Stimulated activated CD4-positive, alpha-beta T cell treated with anti-CD3 and anti-CD28 coated beads, Interleukin-2, amount 100 ng/mL, for 24 hours (primary cell): ENCODE measurements around the gene GABBR1.

Experiments
- DNase-seq, 2 donors: peaks; one replicate each; pipeline ENCODE4 v3.0.0-alpha.2; 2020

Gene GABBR1

GRCh38 chr6:29617782-29618554 lies 15.0 kb downstream of the GABBR1 start:
- DNase-seq, result no peak

GRCh38 chr6:29611426-29611825 lies 21.6 kb downstream of the GABBR1 start:
- DNase-seq, result no peak

- no peak for DNase-seq
These were observed 22.4 kb downstream of the GABBR1 start for GRCh38 chr6:29610540-29610939.

GRCh38 chr6:29608131-29608530 lies 24.9 kb downstream of the GABBR1 start:
- no peak for DNase-seq

GRCh38 chr6:29603930-29604329 lies 29.1 kb downstream of the GABBR1 start:
- no peak for DNase-seq

DNA sequence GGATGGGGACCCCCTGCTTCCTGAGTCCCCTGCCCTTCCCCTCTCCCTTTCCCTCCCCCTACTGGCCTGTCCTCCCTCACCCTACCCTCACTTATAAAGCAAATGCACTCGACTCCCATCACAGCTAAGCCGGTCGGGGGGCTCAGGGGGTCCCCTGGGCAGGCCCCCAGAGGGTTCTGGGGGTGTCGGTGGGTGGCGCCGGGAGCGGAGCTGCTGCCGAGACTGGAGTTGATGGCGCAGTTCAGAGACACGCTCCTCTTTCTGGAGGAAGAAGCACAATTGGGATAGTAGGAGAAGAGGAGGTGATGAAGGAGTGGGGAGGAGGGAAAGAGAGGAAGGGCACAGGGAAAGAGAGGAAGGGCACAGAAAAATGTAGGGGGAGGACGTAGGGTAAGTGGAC lies 29.5 kb downstream of the GABBR1 start:
- DNase-seq, result no peak

- DNase-seq, result no peak
These were observed 30.2 kb downstream of the GABBR1 start for GRCh38 chr6:29602564-29603361.

GRCh38 chr6:29598172-29598747 lies 34.7 kb downstream of the GABBR1 start:
- no peak for DNase-seq

GRCh38 chr6:29597184-29597583 lies 35.8 kb downstream of the GABBR1 start:
- DNase-seq, result no peak

- DNase-seq, result no peak
These were observed 36.5 kb downstream of the GABBR1 start for GRCh38 chr6:29596381-29596900.

GRCh38 chr6:29593199-29593855 lies 39.7 kb downstream of the GABBR1 start:
- DNase-seq, result no peak

GRCh38 chr6:29591677-29592076 lies 41.3 kb downstream of the GABBR1 start:
- DNase-seq, result no peak

- DNase-seq, result no peak
These were observed 42.7 kb downstream of the GABBR1 start for GRCh38 chr6:29590218-29590808.

- peak; percentile 51 to 66 for DNase-seq
These were observed 43.4 kb downstream of the GABBR1 start for GRCh38 chr6:29589423-29590048.

GRCh38 chr6:29584821-29585220 lies 48.2 kb downstream of the GABBR1 start, which contains the start of gene OR2H2:
Gene OR2H2, plus strand, starts transcription at chr6:29585121. Its CDS starts 2,824 bp downstream, at chr6:29587945.
- no peak for DNase-seq

DNA sequence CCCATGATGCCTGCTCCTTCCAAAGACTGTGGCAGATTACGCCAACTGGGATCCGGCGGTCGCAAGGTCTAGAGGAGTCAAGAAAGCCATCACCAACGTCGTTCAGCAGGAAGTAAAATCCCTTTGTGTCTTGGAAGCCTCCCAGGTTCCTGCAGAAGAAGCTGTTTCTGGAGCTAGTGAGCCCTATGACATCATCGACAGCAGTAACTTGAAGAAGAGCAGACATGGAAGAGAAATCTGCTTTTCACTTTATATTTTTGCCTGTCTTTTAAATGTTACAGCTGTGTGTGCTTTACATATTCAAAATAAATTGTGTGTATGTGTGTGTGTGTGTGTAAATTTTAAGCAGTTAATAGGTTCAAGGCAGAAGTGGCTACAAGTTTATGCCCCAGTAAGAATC lies 55.4 kb downstream of the GABBR1 start:
- no peak for DNase-seq

- DNase-seq, result no peak
These were observed 56.9 kb downstream of the GABBR1 start for GRCh38 chr6:29576056-29576455.

DNA sequence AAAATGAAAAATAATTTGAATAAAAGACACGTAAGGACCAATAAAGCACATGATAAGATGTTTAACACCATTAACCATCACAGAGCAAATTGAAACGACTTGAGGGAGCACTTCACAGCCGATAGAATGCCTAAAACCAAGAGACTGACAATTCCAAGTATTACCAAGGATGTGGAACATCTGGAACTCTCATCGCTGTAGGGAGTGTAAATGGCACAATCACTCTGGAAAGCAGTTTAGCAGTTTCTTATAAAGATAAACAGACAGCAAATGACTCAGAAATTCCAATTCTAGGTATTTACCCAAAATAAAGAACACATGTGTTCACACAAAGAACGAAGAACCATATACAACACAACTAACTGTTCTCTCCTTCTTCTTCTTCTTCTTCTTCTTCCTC lies 65.0 kb downstream of the GABBR1 start:
- no peak for DNase-seq

- DNase-seq, result no peak
These were observed 65.4 kb downstream of the GABBR1 start for GRCh38 chr6:29567541-29567940.

DNA sequence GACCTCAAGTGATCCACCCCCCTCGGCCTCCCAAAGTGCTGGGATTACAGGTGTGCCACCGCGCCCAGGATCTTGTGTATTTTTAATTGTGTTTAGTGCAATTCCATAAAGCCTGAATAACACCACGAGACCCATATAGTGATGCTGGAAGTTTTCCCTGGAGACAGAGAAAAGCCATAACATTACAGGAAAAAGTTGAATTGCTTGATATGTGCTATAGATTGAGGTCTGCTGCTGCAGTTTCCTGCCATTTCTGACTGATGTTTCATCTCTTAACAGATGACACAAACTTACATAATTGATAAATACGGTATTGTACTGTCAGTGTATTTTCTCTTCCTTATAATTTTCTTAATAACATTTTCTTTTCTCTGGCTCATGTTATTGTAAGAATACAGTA lies 66.1 kb downstream of the GABBR1 start:
- DNase-seq, result no peak

DNA sequence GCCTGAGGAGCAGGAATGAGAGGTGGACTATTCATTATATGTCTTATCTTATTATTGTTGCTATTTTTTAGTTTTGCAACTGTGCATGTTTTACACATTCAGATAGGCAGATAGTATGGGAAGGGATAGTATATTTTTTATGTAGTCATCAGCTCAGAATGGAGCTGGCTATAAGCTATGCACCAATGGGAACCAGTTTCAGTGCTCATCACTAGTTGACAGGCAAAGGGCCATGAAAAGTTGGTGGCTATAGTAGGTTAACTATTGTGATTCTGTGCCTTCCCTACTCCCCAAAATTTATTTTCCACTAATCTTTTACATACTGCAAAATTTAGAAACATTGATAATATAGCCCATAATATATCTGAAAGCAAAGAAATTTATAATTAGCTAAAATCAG lies 68.1 kb downstream of the GABBR1 start:
- DNase-seq, result no peak

GRCh38 chr6:29563435-29563965 lies 69.5 kb downstream of the GABBR1 start:
- no peak for DNase-seq
